ENCODE results near the gene AUTS2.

- TF ChIP-seq POLR2AphosphoS5 (IDR thresholded peaks at IDR 0.05) (no peak), POLR2A (IDR thresholded peaks at IDR 0.05) (no peak)
- TF ChIP-seq, protein P1, sequence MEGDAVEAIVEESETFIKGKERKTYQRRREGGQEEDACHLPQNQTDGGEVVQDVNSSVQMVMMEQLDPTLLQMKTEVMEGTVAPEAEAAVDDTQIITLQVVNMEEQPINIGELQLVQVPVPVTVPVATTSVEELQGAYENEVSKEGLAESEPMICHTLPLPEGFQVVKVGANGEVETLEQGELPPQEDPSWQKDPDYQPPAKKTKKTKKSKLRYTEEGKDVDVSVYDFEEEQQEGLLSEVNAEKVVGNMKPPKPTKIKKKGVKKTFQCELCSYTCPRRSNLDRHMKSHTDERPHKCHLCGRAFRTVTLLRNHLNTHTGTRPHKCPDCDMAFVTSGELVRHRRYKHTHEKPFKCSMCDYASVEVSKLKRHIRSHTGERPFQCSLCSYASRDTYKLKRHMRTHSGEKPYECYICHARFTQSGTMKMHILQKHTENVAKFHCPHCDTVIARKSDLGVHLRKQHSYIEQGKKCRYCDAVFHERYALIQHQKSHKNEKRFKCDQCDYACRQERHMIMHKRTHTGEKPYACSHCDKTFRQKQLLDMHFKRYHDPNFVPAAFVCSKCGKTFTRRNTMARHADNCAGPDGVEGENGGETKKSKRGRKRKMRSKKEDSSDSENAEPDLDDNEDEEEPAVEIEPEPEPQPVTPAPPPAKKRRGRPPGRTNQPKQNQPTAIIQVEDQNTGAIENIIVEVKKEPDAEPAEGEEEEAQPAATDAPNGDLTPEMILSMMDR (IDR thresholded peaks at IDR 0.05) = no peak
These were observed 1106.6 kb downstream of the AUTS2 start for GRCh38 chr7:70704831-70705346.
